DOHH2 (cell line): Measurements from ENCODE around the gene SIK2.

Source experiments
- EZH2phosphoT487 ChIP-seq: fragments of 200-600 bp; sonication (generic); IDR thresholded peaks from 2 replicates; pipeline ENCODE4 v1.6.1; 2017; ENCODE audit warnings: borderline replicate concordance, mild to moderate bottlenecking, antibody characterized with exemption, low read length, moderate library complexity, mixed read lengths
- TF ChIP-seq, protein P1 (sequence below): fragments of 200-600 bp; sonication (generic); IDR thresholded peaks from one replicate; pipeline ENCODE4 v1.5.1; 2014; ENCODE audit warnings: antibody characterized with exemption, mild to moderate bottlenecking, low read depth, low read length; ENCODE audit not compliant: poor library complexity, severe bottlenecking

GRCh38 chr11:111726301-111726713, 124.1 kb downstream of the SIK2 start:
- TF ChIP-seq, protein P1, sequence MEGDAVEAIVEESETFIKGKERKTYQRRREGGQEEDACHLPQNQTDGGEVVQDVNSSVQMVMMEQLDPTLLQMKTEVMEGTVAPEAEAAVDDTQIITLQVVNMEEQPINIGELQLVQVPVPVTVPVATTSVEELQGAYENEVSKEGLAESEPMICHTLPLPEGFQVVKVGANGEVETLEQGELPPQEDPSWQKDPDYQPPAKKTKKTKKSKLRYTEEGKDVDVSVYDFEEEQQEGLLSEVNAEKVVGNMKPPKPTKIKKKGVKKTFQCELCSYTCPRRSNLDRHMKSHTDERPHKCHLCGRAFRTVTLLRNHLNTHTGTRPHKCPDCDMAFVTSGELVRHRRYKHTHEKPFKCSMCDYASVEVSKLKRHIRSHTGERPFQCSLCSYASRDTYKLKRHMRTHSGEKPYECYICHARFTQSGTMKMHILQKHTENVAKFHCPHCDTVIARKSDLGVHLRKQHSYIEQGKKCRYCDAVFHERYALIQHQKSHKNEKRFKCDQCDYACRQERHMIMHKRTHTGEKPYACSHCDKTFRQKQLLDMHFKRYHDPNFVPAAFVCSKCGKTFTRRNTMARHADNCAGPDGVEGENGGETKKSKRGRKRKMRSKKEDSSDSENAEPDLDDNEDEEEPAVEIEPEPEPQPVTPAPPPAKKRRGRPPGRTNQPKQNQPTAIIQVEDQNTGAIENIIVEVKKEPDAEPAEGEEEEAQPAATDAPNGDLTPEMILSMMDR: no peak
- TF ChIP-seq EZH2phosphoT487: no peak
